ENCODE measurements around the gene ZXDA.

GRCh38 chrX:57901466-57901865 lies 8.8 kb downstream of the ZXDA start:
- TF ChIP-seq POLR2AphosphoS5 (IDR thresholded peaks at IDR 0.05; ENCODE audit: low read depth, low read length) (no peak), POLR2A (IDR thresholded peaks at IDR 0.05; ENCODE audit: low read depth, low read length) (no peak)

Data from GM12892 (cell line).